ENCODE data around the gene CDK11A.
"Not testable (repeated sequence)": the region's sequence is repeated elsewhere in the genome, so short reads cannot be mapped to it uniquely, and the experiment has no call there.

DNA sequence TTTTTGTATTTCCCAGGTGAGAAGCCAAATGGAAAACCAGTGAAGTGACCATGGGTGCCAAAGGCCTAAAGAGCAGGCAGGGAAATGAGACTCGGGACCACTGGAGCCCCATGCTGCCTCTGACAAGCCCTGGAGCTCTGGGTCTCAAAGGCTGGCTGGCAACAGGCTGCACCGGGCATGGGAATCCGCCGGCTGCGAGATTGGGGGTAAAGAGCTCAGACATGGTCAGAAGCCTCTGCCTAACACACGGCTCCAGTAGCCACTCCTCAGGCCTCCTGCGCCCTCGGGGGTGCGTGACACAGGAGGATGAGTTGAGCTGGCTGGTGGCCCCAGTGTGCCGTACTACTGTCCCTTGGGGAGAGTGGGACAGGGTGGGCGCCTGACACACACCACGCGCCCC, 6.1 kb upstream of the CDK11A start:
- TF ChIP-seq EZH2 (IDR thresholded peaks at IDR 0.05; ENCODE audit: insufficient read depth, poor library complexity, severe bottlenecking); EZH2phosphoT487 (IDR thresholded peaks at IDR 0.05; ENCODE audit: insufficient read depth, low read depth): not testable (repeated sequence)
